ENCODE measurements around the gene KLK11. TPM values are rescaled to one million over a fixed set of nuclear protein-coding genes. Genes with fewer than 3 reads are reported as not detected.

KLK11 gene
- total and polyA plus RNA-seq, 2 donors (not counting 3 experiments of a cell fraction or from before 2014, with no cell fraction given) = not detected

DNA sequence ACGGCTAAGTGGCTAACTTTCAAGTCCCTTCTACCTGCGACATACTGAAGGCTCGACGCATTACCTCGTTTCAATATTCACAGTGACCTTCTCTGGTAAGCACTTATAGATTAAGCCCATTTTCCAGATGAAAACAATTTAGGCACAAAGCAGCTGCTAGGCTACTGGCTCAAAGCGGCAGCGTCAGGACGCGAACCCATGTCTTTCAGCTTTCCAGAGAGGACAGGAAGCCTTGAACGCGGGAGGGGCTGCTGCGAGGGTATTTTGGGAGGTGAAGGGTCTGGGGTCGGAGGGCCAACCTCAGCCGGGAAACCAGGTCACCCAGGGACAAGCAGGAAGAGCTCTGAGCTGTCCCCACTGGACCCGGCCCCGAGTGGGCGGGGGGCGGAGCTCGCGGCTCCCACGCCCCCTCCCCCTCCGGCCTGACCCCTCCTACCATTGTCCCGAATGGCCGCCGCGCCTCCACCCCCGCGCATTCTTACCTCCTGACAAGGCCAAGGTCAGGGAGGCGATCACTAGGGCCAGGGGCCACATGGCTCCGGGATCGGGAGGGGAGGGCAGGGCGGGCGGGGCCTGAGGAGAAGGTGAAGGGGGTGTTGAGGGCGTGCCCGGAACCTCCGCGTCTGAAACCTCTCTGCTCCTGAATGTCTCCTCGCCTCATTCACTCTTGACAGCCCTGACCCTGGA, 38.3 kb upstream of the KLK11 start, which contains the start of gene KLK13:
Gene KLK13 (minus strand): TSS at position 559 of the 687 bp plus-strand sequence. CDS start 25 bp downstream, at position 534.
- Histone ChIP-seq H3K4me1 (ENCODE audit: control insufficient read depth, extremely low read depth, insufficient read depth, low read length) (no peaks in the 10 kb centered on the region), H4K20me1 (replicated peaks; ENCODE audit: control insufficient read depth, extremely low read depth, insufficient read depth, low read length) (no peaks in the 10 kb centered on the region), H3K4me3 (replicated peaks in 1 of 3; ENCODE audit: insufficient read depth in 1 of 3, low read depth in 1 of 3, low read length in 3 of 3) (no peak within 1 kb of the TSS), H3K9me1 (replicated peaks; ENCODE audit: control insufficient read depth, extremely low read depth, insufficient read depth, low read length) (no peaks in the 10 kb centered on the region), H3K27me3 (ENCODE audit: control insufficient read depth in 2 of 2, insufficient read depth in 2 of 2, low read length in 2 of 2) (no peaks in the 10 kb centered on the region), H3K27ac (ENCODE audit: insufficient read depth, low read depth, low read length) (no peak within 1 kb of the TSS), H3K36me3 (ENCODE audit: control insufficient read depth in 2 of 2, extremely low read depth in 1 of 2, insufficient read depth in 2 of 2, low read length in 2 of 2) (no peaks in the 10 kb centered on the region), H3K9me3 (replicated peaks; ENCODE audit: control insufficient read depth, insufficient read depth, low read length) (no peaks in the 10 kb centered on the region), H2AFZ (ENCODE audit: low read depth, low read length) (no peak within 1 kb of the TSS), H3K4me2 (ENCODE audit: insufficient read depth, low read length) (no peak within 1 kb of the TSS), H3K9ac (replicated peaks; ENCODE audit: extremely low read depth, insufficient read depth, low read length) (no peak within 1 kb of the TSS), H3K79me2 (ENCODE audit: control insufficient read depth, insufficient read depth, low read length) (no peaks in the 10 kb centered on the region)
- DNase-seq (ENCODE audit: low read depth, low spot score) = no peak
- CTCF ChIA-PET = no interaction called here
- TF ChIP-seq POLR2AphosphoS5 (IDR thresholded peaks at IDR 0.05; ENCODE audit: insufficient read depth, low read depth, low read length) (no peak), JUN (IDR thresholded peaks at IDR 0.05; ENCODE audit: borderline replicate concordance, insufficient read depth, insufficient read length, low read depth) (no peak), FOS (IDR thresholded peaks at IDR 0.05; ENCODE audit: borderline replicate concordance, insufficient read depth, low read length) (no peak), MYC (IDR thresholded peaks at IDR 0.05; ENCODE audit: low read depth, low read length) (no peak), EZH2 (IDR thresholded peaks at IDR 0.05; ENCODE audit: borderline replicate concordance, low read depth, low read length, severe bottlenecking) (no peak), POLR2A (IDR thresholded peaks at IDR 0.05; ENCODE audit: low read depth, low read length) (no peak), GATA2 (IDR thresholded peaks at IDR 0.05; ENCODE audit: insufficient read depth, insufficient read length, low read depth, low read length) (no peak)
- TF ChIP-seq, protein P1, sequence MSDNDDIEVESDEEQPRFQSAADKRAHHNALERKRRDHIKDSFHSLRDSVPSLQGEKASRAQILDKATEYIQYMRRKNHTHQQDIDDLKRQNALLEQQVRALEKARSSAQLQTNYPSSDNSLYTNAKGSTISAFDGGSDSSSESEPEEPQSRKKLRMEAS (IDR thresholded peaks at IDR 0.05; ENCODE audit: insufficient read depth, insufficient read length) = no peak
- TF ChIP-seq, protein P2, sequence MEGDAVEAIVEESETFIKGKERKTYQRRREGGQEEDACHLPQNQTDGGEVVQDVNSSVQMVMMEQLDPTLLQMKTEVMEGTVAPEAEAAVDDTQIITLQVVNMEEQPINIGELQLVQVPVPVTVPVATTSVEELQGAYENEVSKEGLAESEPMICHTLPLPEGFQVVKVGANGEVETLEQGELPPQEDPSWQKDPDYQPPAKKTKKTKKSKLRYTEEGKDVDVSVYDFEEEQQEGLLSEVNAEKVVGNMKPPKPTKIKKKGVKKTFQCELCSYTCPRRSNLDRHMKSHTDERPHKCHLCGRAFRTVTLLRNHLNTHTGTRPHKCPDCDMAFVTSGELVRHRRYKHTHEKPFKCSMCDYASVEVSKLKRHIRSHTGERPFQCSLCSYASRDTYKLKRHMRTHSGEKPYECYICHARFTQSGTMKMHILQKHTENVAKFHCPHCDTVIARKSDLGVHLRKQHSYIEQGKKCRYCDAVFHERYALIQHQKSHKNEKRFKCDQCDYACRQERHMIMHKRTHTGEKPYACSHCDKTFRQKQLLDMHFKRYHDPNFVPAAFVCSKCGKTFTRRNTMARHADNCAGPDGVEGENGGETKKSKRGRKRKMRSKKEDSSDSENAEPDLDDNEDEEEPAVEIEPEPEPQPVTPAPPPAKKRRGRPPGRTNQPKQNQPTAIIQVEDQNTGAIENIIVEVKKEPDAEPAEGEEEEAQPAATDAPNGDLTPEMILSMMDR (IDR thresholded peaks at IDR 0.05; ENCODE audit: extremely low read depth in 1 of 2, insufficient read depth in 1 of 2, low read depth in 1 of 2, low read length in 2 of 2) = no peak
- POLR2A ChIA-PET = no interaction called here
- dilution Hi-C loops (cut with MboI; ENCODE audit: extremely low pct_ligation_motif_present, low sequenced_read_pairs) = no loop called here
- no peak for FAIRE-seq
- BruUV-seq (replicated peaks) = no TSS peak
- intact Hi-C loops (cut with micrococcal nuclease) = no loop called here
